HepG2 (cell line): ENCODE data around the gene AFF4. TPM values are rescaled to one million over a fixed set of nuclear protein-coding genes. Genes with fewer than 3 reads are reported as not detected.

Experiments used
- ATAC-seq: fragments of 200-7000 bp; cut with Tn5 transposase; 3 replicates; pipeline ENCODE4 v1.9.1; 2020; ENCODE audit warnings: mild to moderate bottlenecking, moderate library complexity
- BruUV-seq: library from RNA; stranded (reverse); fragments of 400-500 nt; replicated peaks from 2 replicates; lab custom pipeline; 2021; lab: Mats Ljungman, UMichigan
- CTCF ChIA-PET: fragments of 300-600 bp; formaldehyde crosslinking; extraction: SDS; loops from one replicate; lab custom pipeline; 2021; ENCODE audit warnings: low total read pairs, inconsistent platforms, low intra/inter-chr PET ratio; lab: Yijun Ruan, JAX
- POLR2A ChIA-PET: fragments of 350-600 bp; sonication (Branson Sonifier 250); formaldehyde crosslinking; loops from one replicate; lab custom pipeline; 2020; ENCODE audit warnings: antibody characterized with exemption, inconsistent platforms; lab: Yijun Ruan, JAX
- DNase-seq: peaks from one replicate; pipeline ENCODE4 v3.0.0-alpha.2; 2015; ENCODE audit warnings: low spot score
- FAIRE-seq: peaks from 3 replicates; lab custom pipeline; 2011; peaks lifted over from hg19 to GRCh38; lab: Jason Lieb, UNC
- H2AFZ ChIP-seq: one replicate; pipeline ENCODE4 v1.6.1; 2011; ENCODE audit warnings: low read length, inconsistent platforms
- H3K27ac ChIP-seq: fragments of 300-600 bp; 3 replicates; pipeline ENCODE4 v1.8.0; 2011; ENCODE audit warnings: mixed run types, mild to moderate bottlenecking, mixed read lengths, low read length, inconsistent platforms; ENCODE audit not compliant: insufficient read depth; ENCODE audit errors: extremely low read length
- H3K27me3 ChIP-seq, 2 experiments: fragments of 200-600 bp in 1 of 2; 2 replicates in 1 of 2; 3 replicates in 1 of 2; pipeline versions ENCODE4 v1.6.0 to v1.8.0; 2011; ENCODE audit warnings: low read length in 2 of 2, mild to moderate bottlenecking in 2 of 2, moderate library complexity in 2 of 2, inconsistent platforms in 1 of 2; ENCODE audit not compliant: insufficient read depth in 2 of 2, control insufficient read depth in 1 of 2
- H3K36me3 ChIP-seq, 2 experiments: fragments of 200-600 bp in 1 of 2; replicated peaks in 1 of 2; 2 replicates in 1 of 2; 3 replicates in 1 of 2; pipeline versions ENCODE4 v1.5.1 to v1.8.0; 2011; ENCODE audit warnings: low read length in 2 of 2, inconsistent platforms in 1 of 2; ENCODE audit not compliant: insufficient read depth in 2 of 2, control insufficient read depth in 1 of 2
- H3K4me1 ChIP-seq: 2 replicates; pipeline ENCODE4 v1.5.1; 2012; ENCODE audit warnings: low read length, inconsistent platforms; ENCODE audit not compliant: insufficient read depth
- H3K4me2 ChIP-seq: 2 replicates; pipeline ENCODE4 v1.6.0; 2011; ENCODE audit warnings: low read depth, low read length, inconsistent platforms
- H3K4me3 ChIP-seq, 3 experiments: fragments of 200-600 bp in 1 of 3; sonication (generic), shearing (Covaris generic) in 1 of 3; replicated peaks in 1 of 3; 2 replicates each; pipeline ENCODE4 v1.5.1; 2011 to 2016; ENCODE audit warnings: low read length in 3 of 3, inconsistent platforms in 2 of 3, low read depth in 2 of 3, mild to moderate bottlenecking in 2 of 3, control low read depth in 1 of 3, mixed read lengths in 1 of 3; ENCODE audit not compliant: insufficient read depth in 1 of 3
- H3K79me2 ChIP-seq: one replicate; pipeline ENCODE4 v1.6.1; 2011; ENCODE audit warnings: low read length, inconsistent platforms; ENCODE audit not compliant: insufficient read depth
- H3K9ac ChIP-seq: 2 replicates; pipeline ENCODE4 v1.6.0; 2011; ENCODE audit warnings: mild to moderate bottlenecking, low read depth, low read length, inconsistent platforms; ENCODE audit not compliant: insufficient read depth
- H3K9me3 ChIP-seq: 2 replicates; pipeline ENCODE4 v1.5.1; 2012; ENCODE audit warnings: mild to moderate bottlenecking, low read length
- H4K20me1 ChIP-seq: 2 replicates; pipeline ENCODE4 v1.6.0; 2011; ENCODE audit warnings: inconsistent platforms, mild to moderate bottlenecking, low read length, moderate library complexity; ENCODE audit not compliant: insufficient read depth
- BHLHE40 ChIP-seq: IDR thresholded peaks from 2 replicates; pipeline ENCODE4 v1.6.1; 2011; ENCODE audit warnings: low read length, improper control_type of control experiment
- BRF2 ChIP-seq: sonication (generic); formaldehyde crosslinking; IDR thresholded peaks from 2 replicates; pipeline ENCODE4 v1.8.1; 2022; ENCODE audit warnings: mild to moderate bottlenecking, missing genetic modification reagents
- CREB3 ChIP-seq: sonication (generic); formaldehyde crosslinking; IDR thresholded peaks from 2 replicates; pipeline ENCODE4 v1.5.0; 2020; ENCODE audit warnings: missing genetic modification reagents
- DDIT3 ChIP-seq: sonication (generic); formaldehyde crosslinking; IDR thresholded peaks from 2 replicates; pipeline ENCODE4 v1.4.0; 2020; ENCODE audit warnings: mild to moderate bottlenecking, missing genetic modification reagents
- FOSL1 ChIP-seq: sonication (generic); formaldehyde crosslinking; IDR thresholded peaks from 2 replicates; pipeline ENCODE4 v1.9.0; 2021; ENCODE audit warnings: missing genetic modification reagents, borderline replicate concordance
- PAWR ChIP-seq: sonication (generic); formaldehyde crosslinking; IDR thresholded peaks from 2 replicates; pipeline ENCODE4 v1.4.0; 2020; ENCODE audit warnings: missing genetic modification reagents, mild to moderate bottlenecking, borderline replicate concordance
- PCBP2 ChIP-seq: fragments of 200-400 bp; formaldehyde crosslinking; optimal IDR thresholded peaks from 2 replicates; pipeline ENCODE3; 2018; ENCODE audit warnings: low read length, low read depth; ENCODE audit not compliant: poor library complexity, severe bottlenecking
- SATB2 ChIP-seq: sonication (generic); formaldehyde crosslinking; IDR thresholded peaks from 2 replicates; pipeline ENCODE4 v1.5.0; 2020; ENCODE audit warnings: missing genetic modification reagents
- ZFP82 ChIP-seq: sonication (generic); formaldehyde crosslinking; IDR thresholded peaks from 2 replicates; pipeline ENCODE4 v1.5.1; 2020; ENCODE audit warnings: mild to moderate bottlenecking, missing genetic modification reagents, borderline replicate concordance
- ZNF24 ChIP-seq: fragments of 450-650 bp; IDR thresholded peaks from 2 replicates; pipeline ENCODE4 v1.6.1; 2017; ENCODE audit warnings: antibody characterized with exemption, mild to moderate bottlenecking
- ZNF30 ChIP-seq: sonication (generic); formaldehyde crosslinking; IDR thresholded peaks from 2 replicates; pipeline ENCODE4 v1.5.0; 2020; ENCODE audit warnings: mild to moderate bottlenecking, missing genetic modification reagents
- ZNF598 ChIP-seq: sonication (generic); formaldehyde crosslinking; IDR thresholded peaks from 2 replicates; pipeline ENCODE4 v1.5.1; 2020; ENCODE audit warnings: mild to moderate bottlenecking, missing genetic modification reagents, borderline replicate concordance
- ZNF75D ChIP-seq: sonication (generic); formaldehyde crosslinking; IDR thresholded peaks from 2 replicates; pipeline ENCODE4 v1.8.1; 2023; ENCODE audit warnings: missing genetic modification reagents, mild to moderate bottlenecking, borderline replicate concordance
- WGBS: methylation state at CpG from one replicate; pipeline ENCODE4 v1.1.6; 2017; ENCODE audit warnings: low lambda C conversion rate; 5-methylcytosine and 5-hydroxymethylcytosine counted together
- in situ Hi-C: cut with HindIII; loops from 2 replicates; pipeline ENCODE4 v1.10.0; 2017; ENCODE audit warnings: low pct_unique_long_range_greater_than_20kb; ENCODE audit not compliant: extremely low pct_ligation_motif_present
- intact Hi-C: fragments of 100-400 bp; cut with micrococcal nuclease; formaldehyde crosslinking; loops from one replicate; pipeline ENCODE4 v1.10.0; 2022; ENCODE audit not compliant: unreplicated experiment
- polyA plus RNA-seq, 8 experiments: library from polyadenylated mRNA; depleted of rRNA in 3 of 8; stranded (reverse) in 7 of 8; unstranded in 1 of 8; fragments of >200 nt; fragmentation: Illumina TruSeq in 4 of 8; extraction: Trizol in 4 of 8; gene quantifications; 2 replicates each; pipeline versions ENCODE4 v1.2.1 to v1.2.3, GENCODE V29; 2011 to 2016; ENCODE audit warnings: low read depth in 4 of 8, missing spikeins in 1 of 8, mixed read lengths in 1 of 8; ENCODE audit not compliant: insufficient read depth in 1 of 8
- total RNA-seq, 5 experiments: library from RNA; depleted of rRNA; stranded (reverse); fragments of >200 nt; fragmentation: Illumina TruSeq; extraction: Trizol; gene quantifications; 2 replicates each; pipeline ENCODE4 v1.2.3, GENCODE V29; 2016; ENCODE audit warnings: low read depth in 1 of 5

AFF4 gene
- total and polyA plus RNA-seq, 2 of the 13 experiments (the other 11 are each of a cell fraction or from before 2014, with no cell fraction given): 22.1 to 25.5 TPM

- TF ChIP-seq BRF2 (no peak), ZFP82 (CRISPR knock-in tag) (peak; percentile 49; the same call in 1 of the 2 replicates), SATB2 (CRISPR knock-in tag) (no peak), FOSL1 (no peak), ZNF30 (0 out of 2 replicates have a peak, but pooled peaks have one; percentile 75)
These were observed 132.9 kb downstream of the AFF4 start, which contains the start of gene SHROOM1 (continued) for GRCh38 chr5:132830436-132831094.

- intact Hi-C loops: loop anchor here (1.0 kb wide), 2 partner anchors 36 to 53 kb away; partner anchors contain the start of genes GDF9 and UQCRQ
- ChIA-PET CTCF (interaction anchor here (1.1 to 3.1 kb wide), 4 partner anchors 35 to 75 kb away, joined by 3 to 39 read pairs (median 6); partner anchors contain the start of genes GDF9 and UQCRQ), POLR2A (interaction anchor here (1.0 to 6.6 kb wide), 10 partner anchors 9 to 221 kb away, joined by 3 to 91 read pairs (median 24); partner anchors contain the start of genes GDF9, HSPA4, KIF3A and LEAP2)
- peaks cover 37% of the 10 kb centered on the region for H3K79me2 ChIP-seq
- peak overlapping the region; percentile 79 to 94 (median 93) for H3K4me3 ChIP-seq
- WGBS: 0% methylated on average over 4 of the region's 75 CpGs
- H3K9me3 ChIP-seq: no peaks in the 10 kb centered on the region
- H2AFZ ChIP-seq: no peak overlapping the region
- H3K4me1 ChIP-seq: peaks cover 61% of the 10 kb centered on the region
- peak overlapping the region; percentile 90 for H3K27ac ChIP-seq
- FAIRE-seq (no peak), ATAC-seq (peak; percentile 87), DNase-seq (peak; percentile 56)
- H3K4me2 ChIP-seq: peak overlapping the region; percentile 93
- no peaks in the 10 kb centered on the region for H4K20me1 ChIP-seq
- H3K27me3 ChIP-seq: no peaks in the 10 kb centered on the region
- in situ Hi-C loops: loop anchor here (5.0 kb wide), 1 partner anchor 42 kb away; the partner anchor contains the start of gene LEAP2
- peak overlapping the region; percentile 96 for H3K9ac ChIP-seq
- BruUV-seq: no TSS peak
- H3K36me3 ChIP-seq: peaks cover 3 to 15% of the 10 kb centered on the region in 2 experiments; a peak in 4 of 5 replicates
- TF ChIP-seq ZNF598 (CRISPR knock-in tag) (peak; percentile 77; the same call in 1 of the 2 replicates), ZNF75D (no peak), ZNF24 (no peak), BHLHE40 (peak; percentile 62), DDIT3 (CRISPR knock-in tag) (no peak), PAWR (CRISPR knock-in tag) (no peak), PCBP2 (no peak), CREB3 (CRISPR knock-in tag) (no peak)
These were observed 133.5 kb downstream of the AFF4 start for GRCh38 chr5:132829742-132830435.
